OCI-LY1 (cell line): ENCODE data around the gene PAX6.

Source experiments
- CTCF ChIP-seq: fragments of 200-600 bp; sonication (generic), shearing (Covaris generic); IDR thresholded peaks from 2 replicates; pipeline ENCODE4 v1.5.1; 2017; ENCODE audit warnings: mild to moderate bottlenecking, antibody characterized with exemption, low read length, moderate library complexity, mixed read lengths
- EZH2 ChIP-seq: fragments of 200-600 bp; sonication (generic), shearing (Covaris generic); IDR thresholded peaks from 2 replicates; pipeline ENCODE4 v1.8.0; 2017; ENCODE audit warnings: borderline replicate concordance, mixed run types, mild to moderate bottlenecking, antibody characterized with exemption, low read length, moderate library complexity, mixed read lengths

GRCh38 chr11:31806928-31807798, 4.0 kb downstream of the PAX6 start:
- no peak for TF ChIP-seq EZH2
- no peak for TF ChIP-seq CTCF
